HG03342 (cell line): ENCODE measurements around the gene LRSAM1.

Experiments used
- ATAC-seq: cut with Tn5 transposase; IDR thresholded peaks from one replicate; pipeline ENCODE4 v1.9.1; 2021; ENCODE audit warnings: mild to moderate bottlenecking, moderate library complexity; ENCODE audit not compliant: unreplicated experiment

Gene LRSAM1

DNA sequence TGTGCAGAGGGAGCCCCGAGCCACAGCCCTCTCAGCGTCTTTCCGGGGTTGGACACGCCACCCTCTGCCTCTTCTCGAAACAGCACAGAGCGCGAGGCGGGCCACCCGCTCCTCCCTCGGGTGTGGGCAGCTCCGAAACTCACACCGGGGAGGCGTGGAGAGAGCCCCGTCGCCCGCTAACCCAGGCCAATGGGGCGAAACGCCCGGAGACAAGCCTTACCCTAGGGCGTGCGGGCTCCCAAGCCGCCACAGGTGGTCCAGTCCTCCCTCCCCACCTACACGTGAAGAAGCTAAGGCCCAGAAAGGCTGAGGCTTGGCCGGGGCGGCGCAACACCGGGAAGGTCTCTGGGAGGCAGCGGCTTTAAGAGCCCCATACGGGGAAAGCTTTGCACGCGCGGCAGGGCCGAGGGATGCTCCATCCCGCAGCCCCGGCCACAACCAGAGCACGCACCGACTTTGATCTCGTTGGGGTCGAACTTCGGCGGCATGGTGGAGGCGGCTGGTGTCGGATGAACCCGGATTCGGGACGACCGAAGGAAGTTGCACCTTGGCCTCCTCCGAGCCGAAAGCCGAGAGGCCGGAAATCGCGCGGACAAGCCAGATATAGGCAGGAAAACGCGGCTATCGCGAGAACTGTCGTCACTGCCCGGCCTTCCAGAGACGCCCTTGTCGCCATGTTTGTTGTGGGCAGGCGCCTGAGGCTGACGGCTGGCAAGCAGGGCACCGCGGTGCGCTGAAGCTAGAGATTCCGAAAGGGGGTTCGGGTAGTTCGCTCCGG is at the start of gene LRSAM1, which contains the start of gene RPL12:
Gene LRSAM1 (plus strand): TSS at position 681 of the 778 bp plus-strand sequence. CDS start 3,018 bp downstream, outside the sequence.
Gene RPL12 (minus strand): TSS at position 577 of the 778 bp plus-strand sequence. CDS start 89 bp downstream, at position 488.
- ATAC-seq: peak; percentile 62

DNA sequence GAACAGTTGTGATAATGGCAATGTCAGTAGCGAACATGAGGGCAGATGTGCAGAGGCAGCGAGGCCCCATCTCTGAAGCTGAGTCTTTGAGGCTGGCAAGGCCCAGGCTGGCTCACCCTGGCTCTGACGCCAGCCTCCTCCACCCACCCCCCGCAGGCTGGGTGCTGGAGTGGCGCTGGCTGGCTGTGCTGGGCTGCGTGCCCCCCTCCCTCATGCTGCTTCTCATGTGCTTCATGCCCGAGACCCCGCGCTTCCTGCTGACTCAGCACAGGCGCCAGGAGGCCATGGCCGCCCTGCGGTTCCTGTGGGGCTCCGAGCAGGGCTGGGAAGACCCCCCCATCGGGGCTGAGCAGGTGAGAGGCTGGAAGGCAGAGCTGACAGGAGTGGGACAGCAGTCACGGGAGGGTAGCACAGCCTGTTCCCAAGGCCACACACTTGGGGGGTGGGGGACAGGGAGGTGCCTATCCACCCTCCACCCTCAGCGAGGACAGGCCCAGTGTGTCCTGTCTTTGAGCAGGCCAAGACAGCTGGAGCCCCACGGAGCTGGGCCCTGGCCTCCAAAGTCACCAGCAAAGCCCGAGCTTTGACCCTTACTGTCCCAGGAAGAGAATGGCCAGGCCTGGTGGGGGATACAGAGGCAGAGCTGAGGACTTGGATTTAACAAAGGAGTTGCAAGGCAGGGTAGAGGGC is 48.8 kb upstream of the LRSAM1 start:
- no peak for ATAC-seq

DNA sequence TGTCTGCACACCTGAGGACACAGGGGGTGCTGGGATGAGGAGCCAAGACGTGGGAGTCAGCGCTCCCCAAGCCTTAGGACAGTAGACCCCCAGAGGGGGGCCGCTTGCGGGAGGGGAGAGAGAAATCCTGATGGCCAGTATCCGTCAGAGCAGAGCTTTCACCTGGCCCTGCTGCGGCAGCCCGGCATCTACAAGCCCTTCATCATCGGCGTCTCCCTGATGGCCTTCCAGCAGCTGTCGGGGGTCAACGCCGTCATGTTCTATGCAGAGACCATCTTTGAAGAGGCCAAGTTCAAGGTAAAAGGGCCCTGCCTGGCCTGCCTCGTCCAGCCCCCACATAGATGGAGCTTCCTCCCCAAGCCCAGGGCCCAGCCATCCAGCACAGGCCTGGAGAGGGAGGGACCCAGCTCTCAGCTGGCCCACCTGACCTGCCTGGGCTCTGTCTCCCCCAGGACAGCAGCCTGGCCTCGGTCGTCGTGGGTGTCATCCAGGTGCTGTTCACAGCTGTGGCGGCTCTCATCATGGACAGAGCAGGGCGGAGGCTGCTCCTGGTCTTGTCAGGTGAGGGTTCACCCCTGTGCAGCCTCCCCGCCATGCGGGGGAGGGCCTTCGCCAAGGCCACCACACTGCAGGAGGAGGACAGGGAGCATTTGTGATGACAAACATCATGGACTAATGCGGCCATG is 47.7 kb upstream of the LRSAM1 start:
- ATAC-seq: no peak

DNA sequence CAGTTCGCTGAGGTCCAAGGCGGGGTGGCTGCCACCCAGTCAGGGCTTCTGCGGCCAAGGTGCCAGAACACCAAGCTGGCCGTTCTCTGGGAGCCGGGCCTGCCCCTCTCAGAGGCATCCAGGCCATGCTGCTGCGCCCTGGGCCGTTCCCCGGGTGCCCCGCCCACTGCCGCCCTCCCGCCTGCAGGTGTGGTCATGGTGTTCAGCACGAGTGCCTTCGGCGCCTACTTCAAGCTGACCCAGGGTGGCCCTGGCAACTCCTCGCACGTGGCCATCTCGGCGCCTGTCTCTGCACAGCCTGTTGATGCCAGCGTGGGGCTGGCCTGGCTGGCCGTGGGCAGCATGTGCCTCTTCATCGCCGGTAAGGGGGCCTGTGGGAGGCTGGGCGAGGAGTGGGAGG is 46.7 kb upstream of the LRSAM1 start:
- no peak for ATAC-seq

DNA sequence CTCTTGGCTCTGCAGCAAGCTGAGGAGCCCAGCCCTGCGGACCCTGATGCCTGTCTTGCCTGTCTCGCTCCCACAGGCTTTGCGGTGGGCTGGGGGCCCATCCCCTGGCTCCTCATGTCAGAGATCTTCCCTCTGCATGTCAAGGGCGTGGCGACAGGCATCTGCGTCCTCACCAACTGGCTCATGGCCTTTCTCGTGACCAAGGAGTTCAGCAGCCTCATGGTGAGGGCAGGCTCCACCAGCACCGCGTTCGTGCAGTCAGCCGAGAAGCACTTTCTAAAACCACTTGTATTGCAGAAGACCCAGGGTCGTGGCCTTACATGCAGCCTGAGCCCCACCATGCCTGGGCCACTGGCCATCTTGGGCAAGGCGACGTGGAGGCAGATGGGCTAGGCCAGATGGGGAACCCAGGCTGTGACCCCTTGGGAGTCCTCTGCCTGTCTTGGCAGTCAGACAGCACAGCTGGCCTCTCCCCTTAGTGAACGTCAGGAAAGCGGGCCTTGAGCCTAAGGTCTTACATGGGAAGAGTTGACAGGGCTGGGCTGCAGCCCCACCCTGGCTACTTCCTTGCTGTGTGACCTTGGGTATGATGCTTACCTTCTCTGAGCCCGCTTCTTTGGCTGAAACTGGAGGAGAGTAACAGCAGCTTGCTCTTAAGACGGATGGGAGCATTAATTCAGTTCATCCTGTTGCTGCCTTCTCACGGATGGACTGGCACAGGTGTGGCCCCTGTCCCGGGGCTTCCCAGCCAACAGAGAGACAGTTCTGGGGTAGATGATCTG is 45.8 kb upstream of the LRSAM1 start:
- no peak for ATAC-seq

DNA sequence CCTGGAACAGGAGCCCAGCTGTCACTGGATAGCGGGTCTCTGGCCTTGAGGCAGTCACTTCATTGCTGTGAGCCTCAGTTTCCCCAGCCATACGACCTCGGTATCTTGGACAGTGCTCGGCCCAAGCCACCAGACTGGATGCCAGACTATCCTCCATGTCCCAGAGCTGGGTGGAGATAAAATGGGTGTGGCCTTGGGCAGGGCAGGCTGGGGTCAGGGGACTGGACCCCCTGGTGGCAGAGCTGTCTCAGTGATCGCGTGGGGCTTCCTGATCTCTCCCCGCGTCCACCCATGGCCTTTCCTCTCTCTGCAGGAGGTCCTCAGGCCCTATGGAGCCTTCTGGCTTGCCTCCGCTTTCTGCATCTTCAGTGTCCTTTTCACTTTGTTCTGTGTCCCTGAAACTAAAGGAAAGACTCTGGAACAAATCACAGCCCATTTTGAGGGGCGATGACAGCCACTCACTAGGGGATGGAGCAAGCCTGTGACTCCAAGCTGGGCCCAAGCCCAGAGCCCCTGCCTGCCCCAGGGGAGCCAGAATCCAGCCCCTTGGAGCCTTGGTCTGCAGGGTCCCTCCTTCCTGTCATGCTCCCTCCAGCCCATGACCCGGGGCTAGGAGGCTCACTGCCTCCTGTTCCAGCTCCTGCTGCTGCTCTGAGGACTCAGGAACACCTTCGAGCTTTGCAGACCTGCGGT is 44.4 kb upstream of the LRSAM1 start:
- ATAC-seq: no peak

DNA sequence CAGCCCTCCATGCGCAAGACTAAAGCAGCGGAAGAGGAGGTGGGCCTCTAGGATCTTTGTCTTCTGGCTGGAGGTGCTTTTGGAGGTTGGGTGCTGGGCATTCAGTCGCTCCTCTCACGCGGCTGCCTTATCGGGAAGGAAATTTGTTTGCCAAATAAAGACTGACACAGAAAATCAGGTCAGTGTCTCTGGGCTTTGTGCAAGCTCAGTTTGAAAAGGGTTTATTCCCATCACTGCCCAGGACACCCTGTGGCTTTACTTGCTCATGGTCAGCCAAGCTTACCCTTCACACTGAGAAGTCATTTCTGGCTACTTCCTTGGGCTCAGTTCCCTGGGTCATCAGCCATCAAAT is 43.8 kb upstream of the LRSAM1 start:
- no peak for ATAC-seq

DNA sequence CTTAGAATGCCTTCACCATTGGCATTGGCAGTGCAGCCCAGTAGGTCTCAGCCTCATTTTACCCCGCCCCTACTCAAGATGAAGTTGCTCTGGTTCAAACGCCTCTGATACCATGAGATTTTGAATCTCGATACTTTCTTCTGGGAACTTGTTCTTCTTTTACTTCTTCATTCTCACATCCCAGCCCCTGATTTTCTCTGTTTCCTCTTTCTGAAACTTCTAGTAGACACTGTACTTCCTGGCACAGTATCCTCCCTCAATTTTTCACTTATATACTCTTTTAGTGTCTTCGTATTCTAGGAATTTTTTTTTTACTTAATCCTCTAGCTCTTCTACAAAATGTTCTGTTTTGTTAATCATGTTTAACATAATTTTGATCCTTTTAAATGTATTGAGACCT is 40.2 kb upstream of the LRSAM1 start:
- no peak for ATAC-seq

DNA sequence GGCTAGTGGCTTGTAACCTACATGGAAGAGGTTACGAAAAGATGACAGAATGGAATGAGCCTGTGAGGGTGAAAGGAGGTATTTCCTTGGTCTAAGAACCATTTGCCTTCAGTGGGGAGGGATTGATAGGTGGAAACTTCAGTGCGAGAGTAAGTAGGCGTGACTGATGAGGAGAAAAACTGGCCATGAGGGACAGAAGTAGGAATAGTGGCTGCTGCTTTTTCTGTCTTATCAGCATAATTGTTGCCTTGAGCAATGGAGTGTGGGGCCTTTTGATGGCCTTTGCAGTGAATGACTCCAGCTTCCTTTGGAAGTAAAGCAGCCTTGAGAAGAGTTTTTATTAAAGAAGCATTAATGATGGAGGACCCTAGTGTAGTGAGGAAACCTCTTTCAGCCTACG is 36.2 kb upstream of the LRSAM1 start:
- no peak for ATAC-seq

DNA sequence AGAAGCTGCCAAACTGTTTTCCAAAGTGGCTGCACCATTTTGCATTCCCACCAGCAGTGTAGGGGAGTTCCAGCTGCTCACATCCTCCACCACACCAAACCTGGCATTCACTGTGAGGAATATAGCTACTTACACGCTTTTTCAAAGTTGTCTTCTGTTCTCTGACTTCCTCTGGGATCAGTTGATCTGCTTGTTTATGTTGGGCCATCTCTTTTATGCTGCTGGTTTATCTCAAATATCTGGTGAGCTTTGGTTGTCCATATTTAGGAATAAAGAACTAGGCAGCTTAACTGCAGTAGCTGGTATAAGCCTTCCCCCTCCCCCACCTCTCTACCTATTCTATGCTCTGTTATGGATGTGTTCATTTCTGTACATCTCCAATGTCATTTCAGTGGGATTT is 35.7 kb upstream of the LRSAM1 start:
- ATAC-seq: no peak

DNA sequence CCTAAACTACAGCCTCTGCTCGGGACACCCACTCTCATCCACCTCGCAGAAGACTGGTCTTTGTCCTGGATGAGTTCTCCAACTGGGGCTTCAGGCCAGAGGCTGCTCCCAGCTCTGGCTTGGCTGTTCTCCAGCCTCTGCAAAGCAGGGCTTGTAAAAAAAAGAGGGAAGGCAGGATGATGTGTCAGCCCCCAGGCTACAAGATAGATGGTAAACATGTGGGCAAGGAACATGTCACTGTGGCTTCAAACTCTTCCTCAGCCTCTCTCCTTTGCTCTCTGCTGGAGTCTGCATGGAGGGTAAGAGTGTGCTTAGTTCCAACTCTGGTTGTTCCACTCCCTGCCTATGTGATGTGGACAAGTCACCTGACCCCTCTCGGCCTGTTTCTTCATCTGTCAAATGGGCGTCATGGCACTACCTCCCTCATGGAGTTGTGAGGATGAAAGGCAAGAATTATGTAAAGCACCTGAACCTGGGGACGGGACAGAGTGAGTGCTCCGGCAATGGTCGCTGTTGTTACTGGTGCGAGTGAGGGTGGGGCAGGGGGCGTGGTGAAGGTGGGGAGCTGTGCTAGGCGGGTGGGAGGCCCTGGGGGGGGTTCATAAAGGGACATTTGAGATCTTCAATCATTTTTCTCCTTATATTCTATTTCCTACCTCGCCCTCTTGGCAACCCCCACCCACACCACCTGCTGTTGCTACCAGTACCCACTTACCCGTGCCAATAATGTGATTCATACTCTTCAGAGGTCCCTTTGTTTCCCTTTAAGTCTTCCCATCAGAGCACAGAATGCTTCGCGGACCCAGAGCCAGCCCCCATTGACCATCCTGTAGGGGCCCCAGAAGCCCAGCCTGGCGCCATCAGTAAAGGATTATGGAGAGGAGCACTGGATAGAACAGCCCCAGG is 33.9 kb upstream of the LRSAM1 start:
- ATAC-seq: no peak

DNA sequence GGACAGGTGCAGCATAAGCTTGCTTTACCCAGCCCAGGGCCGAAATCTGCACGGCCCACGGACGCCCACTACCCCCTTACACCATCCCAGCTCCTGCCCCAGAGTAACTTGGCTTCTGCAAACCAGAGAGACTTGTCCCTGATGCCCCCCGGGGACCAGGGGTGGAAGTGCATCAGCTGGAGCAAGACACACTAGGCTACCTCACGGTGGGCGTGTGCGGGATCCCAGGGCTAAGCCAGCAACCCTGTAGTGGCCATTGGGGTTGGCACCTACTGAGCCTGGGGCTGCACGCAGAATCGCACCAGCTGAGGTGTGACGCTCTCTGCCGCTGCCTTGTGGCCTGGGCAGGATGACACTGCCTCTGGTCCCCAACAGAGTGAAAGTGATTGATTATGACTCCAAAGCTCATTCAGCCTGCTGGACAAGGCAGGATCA is 33.3 kb upstream of the LRSAM1 start:
- ATAC-seq: no peak

DNA sequence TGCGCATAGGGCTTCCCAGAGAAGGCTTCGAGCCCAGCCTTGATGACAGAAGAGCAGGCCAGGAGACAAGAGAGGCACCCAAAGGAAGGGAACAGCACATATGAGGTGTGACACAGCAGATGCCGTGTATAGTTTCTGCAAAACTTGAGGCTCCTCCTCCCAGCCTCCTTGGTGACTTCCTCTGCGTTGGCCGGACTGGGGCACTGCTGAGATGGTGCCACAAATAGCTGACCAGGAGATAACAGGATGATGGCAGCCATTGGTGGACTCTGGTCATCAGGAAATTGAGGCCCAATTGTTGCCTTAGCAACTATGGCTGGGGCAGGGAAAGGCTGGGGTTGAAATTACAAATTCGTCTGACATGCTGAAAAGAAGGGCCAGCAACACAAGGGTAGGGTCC is 32.0 kb upstream of the LRSAM1 start:
- no peak for ATAC-seq

DNA sequence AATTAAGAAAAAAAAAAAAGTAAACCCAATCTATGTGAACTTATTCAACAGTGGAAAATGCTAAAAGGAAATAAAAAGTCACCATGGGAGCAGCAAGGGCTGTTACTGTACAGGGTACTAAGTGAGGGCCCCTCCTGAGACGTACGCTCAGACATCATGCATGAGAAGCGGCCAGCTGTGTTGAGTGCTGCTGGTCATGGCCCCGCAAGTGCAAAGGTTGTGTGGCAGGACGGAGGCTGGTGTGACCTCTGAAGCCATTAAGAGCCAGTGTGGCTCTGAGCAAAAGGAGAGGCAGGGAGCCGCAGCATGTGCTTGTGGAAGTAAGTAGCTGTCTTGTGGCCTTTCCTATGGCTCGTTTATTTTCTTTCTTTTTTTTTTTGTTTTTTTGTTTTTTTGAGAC is 30.3 kb upstream of the LRSAM1 start:
- no peak for ATAC-seq

DNA sequence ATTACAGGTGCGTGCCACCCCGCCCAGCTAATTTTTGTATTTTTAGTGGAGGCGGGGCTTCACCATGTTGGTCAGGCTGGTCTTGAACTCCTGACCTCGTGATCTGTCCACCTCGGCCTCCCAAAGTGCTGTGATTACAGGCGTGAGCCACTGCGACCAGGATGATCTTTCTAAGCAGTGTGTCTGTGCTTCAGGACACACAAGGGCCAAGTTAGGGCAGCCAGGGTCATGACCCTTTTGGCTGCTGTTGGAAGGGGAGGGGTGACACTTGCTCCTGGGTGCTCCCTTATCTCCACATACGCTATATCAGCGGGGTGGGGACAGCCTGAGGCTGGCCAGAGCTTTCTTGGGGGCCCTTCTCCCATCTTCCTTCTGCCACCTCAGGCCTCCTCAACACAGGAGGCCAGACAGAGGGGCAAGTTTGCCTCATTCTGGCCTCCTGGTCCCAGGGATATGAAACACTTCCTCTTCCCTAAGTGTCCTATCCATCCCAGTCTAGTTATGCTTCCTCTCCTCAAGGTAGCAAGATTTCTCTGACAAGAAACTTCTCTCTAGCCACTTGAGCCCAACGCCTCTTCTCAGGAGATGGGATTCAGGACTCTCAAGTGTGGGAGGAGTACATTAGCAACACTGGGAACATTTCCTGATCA is 29.1 kb upstream of the LRSAM1 start:
- no peak for ATAC-seq

DNA sequence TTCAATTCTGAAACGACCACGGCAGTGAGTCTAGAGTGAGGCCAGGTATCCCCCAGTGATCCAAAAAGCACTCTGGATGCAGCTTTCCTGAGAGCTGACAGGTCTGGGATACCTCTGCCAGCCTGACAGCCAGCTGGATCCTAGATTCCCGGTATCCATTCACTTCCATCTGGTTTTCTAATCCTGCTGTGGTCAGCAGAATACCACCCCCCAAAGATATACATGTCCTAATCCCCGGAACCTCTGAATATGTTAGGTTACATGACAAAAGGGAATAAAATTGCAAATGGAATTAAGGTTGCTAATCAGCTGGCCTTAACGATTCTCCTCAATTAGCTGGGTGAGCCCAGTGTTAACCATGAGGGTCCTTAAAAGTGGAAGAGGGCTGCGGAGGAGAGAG is 28.5 kb upstream of the LRSAM1 start:
- ATAC-seq: no peak

DNA sequence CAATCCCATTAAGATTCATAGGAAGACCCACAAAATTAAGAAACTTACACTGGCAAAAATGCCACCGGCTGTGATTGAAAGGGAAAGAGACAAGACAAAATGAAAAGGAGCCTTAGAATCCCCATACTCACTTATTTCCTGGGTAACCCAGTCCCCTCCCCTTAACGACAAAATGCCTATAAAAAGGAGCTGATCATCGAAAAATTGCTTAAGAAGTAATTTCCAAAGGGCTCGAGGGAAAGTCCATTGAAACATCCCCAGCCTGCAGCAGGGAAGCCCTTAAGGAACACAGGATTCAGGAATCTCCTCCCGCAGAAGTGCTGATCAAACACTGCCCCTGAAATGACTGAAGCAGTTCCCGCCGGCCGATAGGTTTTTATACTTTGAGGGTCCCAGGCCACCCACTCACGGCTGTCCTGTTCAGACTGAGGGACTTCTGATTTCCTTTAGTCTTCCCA is 27.8 kb upstream of the LRSAM1 start:
- ATAC-seq: peak; percentile 1

DNA sequence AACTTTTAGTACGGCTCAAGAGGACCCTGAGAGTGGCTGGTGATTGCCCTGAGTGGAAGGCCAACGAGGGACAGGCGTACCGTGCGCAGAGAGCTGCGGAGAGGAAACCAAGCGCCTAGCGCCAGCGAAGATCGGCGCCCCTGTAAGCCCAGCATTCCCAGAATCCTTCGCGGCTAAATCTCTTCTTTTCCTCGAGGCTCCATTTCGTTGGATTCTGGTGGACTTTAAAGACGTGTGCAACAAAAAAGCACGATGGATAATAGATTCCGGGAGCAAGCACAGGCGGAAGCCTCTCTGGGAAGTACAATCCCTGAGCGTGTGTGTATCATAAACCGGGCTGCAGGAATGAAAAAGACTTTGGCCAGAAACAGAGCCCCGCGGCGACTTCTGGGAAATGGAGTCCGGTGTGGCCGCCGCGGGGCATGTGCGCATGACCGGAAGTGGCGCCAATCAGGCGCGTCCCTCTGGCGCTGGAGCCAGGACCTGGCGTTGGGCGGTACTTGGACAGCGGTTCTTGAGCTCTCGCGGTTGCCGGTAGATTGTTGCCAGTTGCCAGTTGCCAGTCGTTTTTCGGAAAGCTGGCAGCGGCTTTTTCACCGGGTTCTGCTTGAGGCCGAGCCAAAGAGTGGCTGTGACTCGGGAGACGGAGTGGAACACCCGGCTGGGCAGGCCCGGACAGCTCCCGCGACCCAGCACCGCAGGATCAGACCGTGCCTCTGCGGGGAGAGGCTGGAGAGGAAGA is 27.2 kb upstream of the LRSAM1 start, which contains the start of gene ZNF79:
Gene ZNF79 (plus strand): TSS at position 449 of the 742 bp plus-strand sequence. CDS start 406 bp downstream, outside the sequence.
- peak; percentile 75 for ATAC-seq
